GM12873 (cell line): ENCODE data around the gene SLCO3A1.

Experiments
- CTCF ChIP-seq: IDR thresholded peaks from 2 replicates; pipeline ENCODE4 v1.5.1; 2012; ENCODE audit warnings: low read depth, mild to moderate bottlenecking, moderate library complexity, low read length, control low read depth; ENCODE audit not compliant: insufficient read depth; ENCODE audit errors: missing control alignments

SLCO3A1 gene

DNA sequence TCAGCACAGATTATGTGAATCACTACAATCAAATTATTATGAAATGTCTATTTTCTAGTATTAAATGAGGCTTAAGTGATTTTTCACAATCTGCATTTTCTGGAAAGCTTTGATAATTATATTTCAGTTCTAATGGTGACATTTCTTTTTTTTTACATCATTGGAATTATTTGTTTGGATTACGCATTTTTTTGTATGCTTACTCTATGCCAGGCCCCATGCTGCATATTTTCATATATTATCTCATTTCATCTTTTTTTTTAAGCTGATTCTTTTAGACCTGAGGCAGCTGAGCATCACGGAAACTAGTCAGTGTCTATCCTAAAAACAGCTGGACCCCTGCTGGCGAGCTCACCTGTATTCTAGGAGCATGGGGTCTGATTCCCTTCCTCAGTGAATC, 31.1 kb downstream of the SLCO3A1 start:
- TF ChIP-seq CTCF = no peak

DNA sequence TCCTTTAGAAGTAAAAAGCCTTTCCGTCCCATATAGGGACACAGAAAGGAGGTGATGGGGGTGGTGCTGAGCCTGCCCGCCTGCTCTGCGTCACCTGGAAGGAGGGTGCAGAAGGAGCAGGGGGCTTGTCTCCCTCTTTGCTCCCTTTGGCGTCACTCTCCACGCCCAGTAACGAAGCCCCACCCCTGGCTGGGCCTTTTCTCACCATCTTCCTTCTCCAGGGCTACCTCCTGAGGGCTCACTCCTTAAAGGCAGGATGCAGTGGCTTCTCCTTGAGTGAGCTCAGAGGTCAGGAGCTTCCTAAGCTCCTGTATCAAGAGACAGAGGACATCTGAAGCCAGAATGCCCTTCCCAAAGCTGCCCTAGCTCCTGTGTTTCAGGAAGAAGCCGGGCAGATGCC, 31.5 kb downstream of the SLCO3A1 start:
- no peak for TF ChIP-seq CTCF

GRCh38 chr15:91885714-91886270, 32.3 kb downstream of the SLCO3A1 start:
- TF ChIP-seq CTCF = no peak

DNA sequence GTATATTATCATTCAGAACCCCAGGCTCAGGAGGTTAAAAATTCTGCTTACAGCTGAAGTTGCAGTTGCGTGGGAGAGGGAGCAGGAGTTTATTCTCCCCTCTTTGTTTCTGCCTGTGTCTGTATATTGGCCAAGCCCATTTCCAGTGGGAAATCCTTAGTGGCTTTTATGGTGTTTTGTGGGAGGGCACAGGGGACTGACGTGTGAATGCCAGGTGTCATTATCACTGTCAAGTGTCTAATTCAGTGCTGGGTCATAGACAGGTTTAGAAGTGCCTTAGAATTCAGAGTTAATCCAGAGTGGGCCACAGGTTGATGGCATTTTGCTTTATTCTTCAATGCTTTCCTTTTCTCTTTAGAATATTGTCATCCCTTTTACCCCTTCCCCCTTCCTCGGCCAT, 33.4 kb downstream of the SLCO3A1 start:
- TF ChIP-seq CTCF = no peak

- no peak for TF ChIP-seq CTCF
Observed at GRCh38 chr15:91887321-91887720, 33.8 kb downstream of the SLCO3A1 start.

- no peak for TF ChIP-seq CTCF
Observed at GRCh38 chr15:91887921-91888373, 34.4 kb downstream of the SLCO3A1 start.

DNA sequence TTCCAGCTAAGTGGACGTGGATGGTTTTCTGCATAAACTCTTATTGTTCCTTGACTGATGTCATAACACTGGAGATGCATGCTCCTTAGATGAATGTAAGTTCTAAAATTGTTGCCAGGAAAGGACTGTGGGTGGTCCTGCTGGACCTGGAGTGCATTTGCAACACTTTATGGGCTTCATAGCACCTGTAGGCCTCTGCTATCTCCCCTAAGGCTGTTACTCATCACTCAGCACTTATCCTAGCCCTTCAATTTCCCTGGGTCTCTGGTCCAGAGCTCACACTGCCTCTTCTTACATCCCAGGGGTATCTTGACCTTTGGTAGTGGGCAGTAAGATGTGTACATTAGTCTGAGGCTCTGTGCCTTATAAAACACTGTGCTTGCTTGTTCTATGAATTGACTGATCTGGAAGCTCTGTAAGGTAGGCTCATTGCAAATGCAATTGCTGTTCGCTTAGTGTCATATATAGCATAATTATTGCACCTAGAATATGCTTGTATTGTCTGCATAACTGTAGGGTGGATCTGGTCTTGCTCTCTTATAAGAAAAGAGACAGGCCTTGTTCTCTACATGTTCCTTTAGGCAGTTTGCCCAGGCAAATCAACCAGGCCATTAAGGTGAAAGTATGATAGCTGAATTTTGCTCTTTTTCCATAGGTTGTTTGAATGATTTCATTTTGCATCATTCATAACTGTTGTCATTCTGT, 35.8 kb downstream of the SLCO3A1 start:
- TF ChIP-seq CTCF = no peak
